HL-60 (cell line): ENCODE data around the gene CD8B2.

Source experiments
- GABPA ChIP-seq: IDR thresholded peaks from 2 replicates; pipeline ENCODE4 v1.6.1; 2012; ENCODE audit warnings: low read depth
- TF ChIP-seq, protein P1 (sequence below): IDR thresholded peaks from one replicate; pipeline ENCODE4 v1.5.1; 2011; ENCODE audit warnings: low read length, control low read depth, inconsistent platforms; ENCODE audit not compliant: insufficient read depth
- TF ChIP-seq, protein P2 (sequence below): IDR thresholded peaks from 2 replicates; pipeline ENCODE4 v1.6.1; 2012; ENCODE audit warnings: low read depth; ENCODE audit not compliant: insufficient replicate concordance

DNA sequence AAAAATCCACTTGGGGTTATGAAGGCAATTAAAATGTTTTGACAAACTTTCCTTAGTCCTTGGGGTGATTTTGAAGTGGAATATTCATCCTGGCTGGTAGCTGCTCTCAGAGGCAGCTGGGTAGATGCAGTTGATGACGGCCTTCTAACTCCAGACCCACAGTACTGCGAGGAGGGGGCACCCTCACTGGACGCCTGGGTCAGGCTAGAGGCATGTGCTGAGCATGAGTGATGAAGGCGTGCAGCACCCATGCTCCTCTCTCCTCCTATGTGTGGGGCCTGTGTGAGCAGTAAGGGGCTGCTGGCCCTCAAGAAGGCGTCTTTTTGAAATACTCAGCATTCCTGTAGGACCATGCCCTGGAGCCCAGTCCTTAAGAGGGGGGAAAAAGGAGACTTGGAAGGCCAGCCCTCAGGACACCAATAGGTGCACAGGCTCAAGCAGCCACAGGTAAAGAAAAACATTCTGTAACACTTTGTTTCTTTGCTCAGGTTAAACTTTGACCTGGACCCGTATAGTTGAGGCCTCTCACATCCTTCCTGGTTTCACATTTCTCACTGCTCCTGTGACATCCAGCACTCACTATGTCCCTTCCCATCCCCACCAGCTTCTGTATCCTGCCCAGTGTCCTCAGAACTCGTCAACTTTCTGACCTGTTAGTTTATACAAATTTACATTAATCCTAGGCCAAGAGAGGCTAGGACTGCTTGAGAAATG, 64.4 kb downstream of the CD8B2 start:
- TF ChIP-seq, protein P1, sequence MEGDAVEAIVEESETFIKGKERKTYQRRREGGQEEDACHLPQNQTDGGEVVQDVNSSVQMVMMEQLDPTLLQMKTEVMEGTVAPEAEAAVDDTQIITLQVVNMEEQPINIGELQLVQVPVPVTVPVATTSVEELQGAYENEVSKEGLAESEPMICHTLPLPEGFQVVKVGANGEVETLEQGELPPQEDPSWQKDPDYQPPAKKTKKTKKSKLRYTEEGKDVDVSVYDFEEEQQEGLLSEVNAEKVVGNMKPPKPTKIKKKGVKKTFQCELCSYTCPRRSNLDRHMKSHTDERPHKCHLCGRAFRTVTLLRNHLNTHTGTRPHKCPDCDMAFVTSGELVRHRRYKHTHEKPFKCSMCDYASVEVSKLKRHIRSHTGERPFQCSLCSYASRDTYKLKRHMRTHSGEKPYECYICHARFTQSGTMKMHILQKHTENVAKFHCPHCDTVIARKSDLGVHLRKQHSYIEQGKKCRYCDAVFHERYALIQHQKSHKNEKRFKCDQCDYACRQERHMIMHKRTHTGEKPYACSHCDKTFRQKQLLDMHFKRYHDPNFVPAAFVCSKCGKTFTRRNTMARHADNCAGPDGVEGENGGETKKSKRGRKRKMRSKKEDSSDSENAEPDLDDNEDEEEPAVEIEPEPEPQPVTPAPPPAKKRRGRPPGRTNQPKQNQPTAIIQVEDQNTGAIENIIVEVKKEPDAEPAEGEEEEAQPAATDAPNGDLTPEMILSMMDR = no peak
- TF ChIP-seq, protein P2, sequence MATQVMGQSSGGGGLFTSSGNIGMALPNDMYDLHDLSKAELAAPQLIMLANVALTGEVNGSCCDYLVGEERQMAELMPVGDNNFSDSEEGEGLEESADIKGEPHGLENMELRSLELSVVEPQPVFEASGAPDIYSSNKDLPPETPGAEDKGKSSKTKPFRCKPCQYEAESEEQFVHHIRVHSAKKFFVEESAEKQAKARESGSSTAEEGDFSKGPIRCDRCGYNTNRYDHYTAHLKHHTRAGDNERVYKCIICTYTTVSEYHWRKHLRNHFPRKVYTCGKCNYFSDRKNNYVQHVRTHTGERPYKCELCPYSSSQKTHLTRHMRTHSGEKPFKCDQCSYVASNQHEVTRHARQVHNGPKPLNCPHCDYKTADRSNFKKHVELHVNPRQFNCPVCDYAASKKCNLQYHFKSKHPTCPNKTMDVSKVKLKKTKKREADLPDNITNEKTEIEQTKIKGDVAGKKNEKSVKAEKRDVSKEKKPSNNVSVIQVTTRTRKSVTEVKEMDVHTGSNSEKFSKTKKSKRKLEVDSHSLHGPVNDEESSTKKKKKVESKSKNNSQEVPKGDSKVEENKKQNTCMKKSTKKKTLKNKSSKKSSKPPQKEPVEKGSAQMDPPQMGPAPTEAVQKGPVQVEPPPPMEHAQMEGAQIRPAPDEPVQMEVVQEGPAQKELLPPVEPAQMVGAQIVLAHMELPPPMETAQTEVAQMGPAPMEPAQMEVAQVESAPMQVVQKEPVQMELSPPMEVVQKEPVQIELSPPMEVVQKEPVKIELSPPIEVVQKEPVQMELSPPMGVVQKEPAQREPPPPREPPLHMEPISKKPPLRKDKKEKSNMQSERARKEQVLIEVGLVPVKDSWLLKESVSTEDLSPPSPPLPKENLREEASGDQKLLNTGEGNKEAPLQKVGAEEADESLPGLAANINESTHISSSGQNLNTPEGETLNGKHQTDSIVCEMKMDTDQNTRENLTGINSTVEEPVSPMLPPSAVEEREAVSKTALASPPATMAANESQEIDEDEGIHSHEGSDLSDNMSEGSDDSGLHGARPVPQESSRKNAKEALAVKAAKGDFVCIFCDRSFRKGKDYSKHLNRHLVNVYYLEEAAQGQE = no peak
- no peak for TF ChIP-seq GABPA
